ENCODE results near the gene PHKA2. TPM values are rescaled to one million over a fixed set of nuclear protein-coding genes. Genes with fewer than 3 reads are reported as not detected.
"Not testable (repeated sequence)": the region's sequence is repeated elsewhere in the genome, so short reads cannot be mapped to it uniquely, and the experiment has no call there.

The PHKA2 gene
- total RNA-seq, 1 donor from 2014 or later = 6.0 TPM

DNA sequence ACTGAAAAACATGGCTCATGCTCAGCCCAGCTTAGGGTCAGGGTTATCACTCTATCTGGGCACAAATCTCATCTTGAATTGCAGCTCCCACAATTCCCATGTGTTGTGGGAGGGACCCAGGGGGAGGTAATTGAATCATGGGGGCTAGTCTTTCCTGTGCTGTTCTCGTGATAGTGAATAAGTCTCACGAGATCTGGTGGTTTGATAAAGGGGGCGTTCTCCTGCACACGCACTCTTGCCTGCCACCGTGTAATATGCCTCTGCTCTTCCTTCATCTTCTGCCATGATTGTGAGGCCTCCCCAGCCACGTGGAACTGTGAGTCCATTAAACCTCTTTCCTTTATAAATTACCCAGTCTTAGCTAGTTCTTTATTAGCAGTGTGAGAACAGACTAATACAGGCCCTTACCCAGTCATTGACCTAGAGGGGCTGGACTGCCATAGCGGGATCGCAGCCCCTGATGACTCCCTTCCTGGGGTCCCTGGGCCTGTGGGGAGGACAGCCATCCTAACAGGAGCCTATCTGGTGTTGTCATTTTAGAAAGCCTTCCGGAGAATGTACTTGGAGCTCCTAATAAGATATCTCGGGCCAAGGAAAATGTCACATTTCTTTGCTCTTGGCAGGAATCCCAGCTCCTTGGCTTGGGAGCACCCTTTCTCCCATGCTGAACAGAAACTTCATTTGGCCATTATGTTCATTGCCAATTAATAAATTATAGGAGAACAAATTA lies 112.6 kb downstream of the PHKA2 start:
- DNase-seq (ENCODE audit: low read depth in 2 of 2) = no peak

GRCh38 chrX:18864390-18864920 lies 119.5 kb downstream of the PHKA2 start:
- DNase-seq (ENCODE audit: low read depth in 2 of 2) = no peak

DNA sequence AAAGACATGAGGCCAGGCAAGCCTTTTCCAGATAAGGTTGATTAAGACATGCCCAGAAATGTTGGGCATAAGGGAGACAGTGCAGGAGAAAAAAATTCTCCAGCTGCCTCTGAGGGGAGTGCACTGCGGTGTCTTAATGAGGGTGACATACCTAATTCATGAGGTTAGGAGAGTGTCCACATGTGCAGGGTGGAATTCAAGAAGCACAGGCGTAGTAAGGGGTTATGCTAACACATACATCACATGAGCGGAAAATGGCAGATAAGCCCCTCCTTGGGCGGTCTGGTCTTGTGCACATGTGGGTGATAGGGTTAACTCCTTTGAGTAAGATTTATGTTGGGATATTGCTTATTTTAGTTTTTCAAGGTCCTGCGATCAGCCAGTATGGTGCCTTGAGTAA lies 122.4 kb downstream of the PHKA2 start:
- no peak for DNase-seq (ENCODE audit: low read depth in 2 of 2)

DNA sequence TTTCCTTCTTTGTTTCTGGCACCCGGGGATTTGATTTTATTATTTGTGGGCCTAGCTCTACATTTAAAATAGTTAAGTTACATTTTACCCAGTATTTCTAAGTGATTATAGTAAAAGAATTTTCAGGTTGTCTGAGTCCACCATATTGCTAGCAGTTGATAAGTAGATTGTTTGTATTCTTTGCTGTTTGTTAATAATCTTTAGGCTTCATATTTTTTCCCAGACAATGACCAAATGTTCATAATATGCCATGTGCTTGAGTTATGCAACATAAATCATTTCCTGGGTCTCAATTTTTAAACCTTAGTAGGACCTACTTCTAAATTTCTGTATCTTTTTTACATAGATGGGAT lies 127.3 kb downstream of the PHKA2 start:
- DNase-seq (ENCODE audit: low read depth in 2 of 2) = no peak

DNA sequence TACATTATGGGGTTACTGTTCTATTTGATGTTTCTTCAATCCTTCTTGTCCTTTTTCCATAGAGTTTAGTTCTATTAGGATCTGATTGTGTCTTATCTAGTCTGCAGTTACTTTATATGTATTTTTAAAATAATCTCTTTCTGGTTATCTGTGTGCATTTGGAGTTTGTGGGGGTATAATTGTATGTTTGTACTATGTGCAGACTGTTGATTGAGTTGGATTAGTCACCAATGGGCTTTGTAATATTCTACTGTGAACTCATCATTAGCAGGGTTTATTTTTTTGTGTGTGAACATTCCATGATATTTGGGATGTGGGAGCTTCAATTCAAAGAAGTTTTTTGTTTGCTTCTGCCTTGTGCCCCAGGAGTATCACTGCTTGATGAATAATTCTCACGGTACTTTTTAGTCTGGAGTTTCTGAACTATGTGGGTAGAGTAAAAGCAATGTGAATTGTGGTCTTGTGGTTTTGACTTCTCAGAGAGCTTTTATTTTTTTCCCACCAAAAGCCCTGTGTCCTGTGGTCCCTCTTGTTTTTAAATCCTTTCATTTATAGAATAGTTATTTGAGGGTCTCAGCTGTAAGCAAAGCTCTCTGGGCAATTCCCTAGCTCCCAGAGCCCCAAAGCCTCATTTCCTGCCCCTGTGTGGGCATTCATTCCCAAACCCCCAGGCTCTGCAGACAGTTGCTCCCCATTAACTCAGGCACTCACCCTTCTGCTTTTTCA lies 127.8 kb downstream of the PHKA2 start:
- DNase-seq (ENCODE audit: low read depth in 2 of 2) = no peak

- DNase-seq (ENCODE audit: low read depth in 2 of 2) = not testable (repeated sequence)
Observed at GRCh38 chrX:18847901-18848300, 136.0 kb downstream of the PHKA2 start.

Other genes with a start within 250 kb of the PHKA2 start
- gene ADGRG2, start 138.4 kb upstream of the PHKA2 start, total RNA-seq = not detected in 2 replicates

All from lung microvascular endothelial cell (primary cell).